Astrocyte (in vitro differentiated cells and primary cell): Measurements from ENCODE around the gene DCTPP1. TPM values are rescaled to one million over a fixed set of nuclear protein-coding genes. Genes with fewer than 3 reads are reported as not detected.

Source experiments
- DNase-seq: peaks from one replicate; pipeline ENCODE4 v3.0.0-alpha.2; 2010; ENCODE audit warnings: low read depth
- FAIRE-seq: peaks from 2 replicates; lab custom pipeline; 2011; peaks lifted over from hg19 to GRCh38; lab: Jason Lieb, UNC
- H2AFZ ChIP-seq: 2 replicates; pipeline ENCODE4 v1.6.0; 2012; ENCODE audit warnings: low read depth, low read length, inconsistent platforms
- H3K27ac ChIP-seq: 2 replicates; pipeline ENCODE4 v1.5.1; 2011; ENCODE audit warnings: low read depth, low read length, inconsistent platforms
- H3K27me3 ChIP-seq: 2 replicates; pipeline ENCODE4 v1.6.0; 2011; ENCODE audit warnings: low read length, inconsistent platforms; ENCODE audit not compliant: insufficient read depth
- H3K36me3 ChIP-seq: 2 replicates; pipeline ENCODE4 v1.5.1; 2011; ENCODE audit warnings: low read length, inconsistent platforms; ENCODE audit not compliant: insufficient read depth
- H3K4me1 ChIP-seq: 2 replicates; pipeline ENCODE4 v1.5.1; 2011; ENCODE audit warnings: low read length, inconsistent platforms; ENCODE audit not compliant: insufficient read depth
- H3K4me2 ChIP-seq: 2 replicates; pipeline ENCODE4 v1.6.0; 2012; ENCODE audit warnings: low read length, inconsistent platforms
- H3K4me3 ChIP-seq: 2 replicates; pipeline ENCODE4 v1.5.1; 2011; ENCODE audit warnings: low read depth, mild to moderate bottlenecking, low read length, inconsistent platforms; ENCODE audit not compliant: insufficient read depth
- H3K79me2 ChIP-seq: 2 replicates; pipeline ENCODE4 v1.6.0; 2012; ENCODE audit warnings: mild to moderate bottlenecking, low read length, inconsistent platforms; ENCODE audit not compliant: insufficient read depth
- H3K9ac ChIP-seq: 2 replicates; pipeline ENCODE4 v1.6.0; 2012; ENCODE audit warnings: mild to moderate bottlenecking, low read length, inconsistent platforms
- H3K9me3 ChIP-seq: 2 replicates; pipeline ENCODE4 v1.5.1; 2012; ENCODE audit warnings: low read depth, mild to moderate bottlenecking, low read length, inconsistent platforms; ENCODE audit not compliant: insufficient read depth
- H4K20me1 ChIP-seq: 2 replicates; pipeline ENCODE4 v1.6.0; 2012; ENCODE audit warnings: low read length, inconsistent platforms; ENCODE audit not compliant: insufficient read depth
- H3K27ac Mint-ChIP-seq: one replicate; pipeline ENCODE4 v1.8.0; 2021; ENCODE audit warnings: mild to moderate bottlenecking, mixed read lengths; ENCODE audit not compliant: unreplicated experiment
- H3K27me3 Mint-ChIP-seq: one replicate; pipeline ENCODE4 v1.8.0; 2021; ENCODE audit warnings: low read depth, mixed read lengths; ENCODE audit not compliant: unreplicated experiment
- H3K36me3 Mint-ChIP-seq: one replicate; pipeline ENCODE4 v1.8.0; 2021; ENCODE audit warnings: low read depth, mixed read lengths; ENCODE audit not compliant: unreplicated experiment
- H3K4me1 Mint-ChIP-seq: one replicate; pipeline ENCODE4 v1.8.0; 2021; ENCODE audit warnings: low read depth, mixed read lengths; ENCODE audit not compliant: unreplicated experiment
- H3K4me3 Mint-ChIP-seq: one replicate; pipeline ENCODE4 v1.8.0; 2021; ENCODE audit warnings: mild to moderate bottlenecking, moderate library complexity, mixed read lengths; ENCODE audit not compliant: unreplicated experiment
- H3K9me3 Mint-ChIP-seq: one replicate; pipeline ENCODE4 v1.8.0; 2021; ENCODE audit warnings: mild to moderate bottlenecking, mixed read lengths; ENCODE audit not compliant: unreplicated experiment
- CTCF ChIP-seq: IDR thresholded peaks from 2 replicates; pipeline ENCODE4 v1.5.1; 2011; ENCODE audit warnings: low read depth, mild to moderate bottlenecking, inconsistent platforms, low read length, moderate library complexity; ENCODE audit not compliant: insufficient read depth
- EZH2 ChIP-seq: IDR thresholded peaks from 2 replicates; pipeline ENCODE4 v1.6.1; 2012; ENCODE audit warnings: mild to moderate bottlenecking, low read length, inconsistent platforms; ENCODE audit not compliant: insufficient read depth
- total RNA-seq: library from RNA; stranded (reverse); gene quantifications from 2 replicates; pipeline ENCODE4 v1.2.1, GENCODE V29; 2021

Gene DCTPP1
- total RNA-seq, 1 donor from 2014 or later = 36.5 TPM

GRCh38 chr16:30434852-30435251, 5.0 kb upstream of the DCTPP1 start:
- Histone ChIP-seq H3K4me1 (peaks cover 3% of the 10 kb centered on the region), H3K27ac (no peak overlapping the region), H3K9ac (no peak overlapping the region), H3K79me2 (no peaks in the 10 kb centered on the region), H3K27me3 (peaks cover 2% of the 10 kb centered on the region), H3K36me3 (no peaks in the 10 kb centered on the region), H4K20me1 (no peaks in the 10 kb centered on the region), H3K4me3 (no peak overlapping the region), H3K9me3 (no peaks in the 10 kb centered on the region), H2AFZ (no peak overlapping the region), H3K4me2 (no peak overlapping the region)
- Mint-ChIP-seq H3K4me1 (no peaks in the 10 kb centered on the region), H3K27ac (no peak overlapping the region), H3K27me3 (peaks cover 17% of the 10 kb centered on the region), H3K36me3 (no peaks in the 10 kb centered on the region), H3K9me3 (no peaks in the 10 kb centered on the region), H3K4me3 (no peak overlapping the region)
- TF ChIP-seq CTCF (no peak), EZH2 (no peak)
- DNase-seq (no peak), FAIRE-seq (no peak)

GRCh38 chr16:30430428-30430970, 669 bp upstream of the DCTPP1 start:
- Histone ChIP-seq H3K27me3 (no peaks in the 10 kb centered on the region), H4K20me1 (peaks cover 5% of the 10 kb centered on the region), H2AFZ (peak overlapping the region; percentile 86), H3K36me3 (peaks cover 9% of the 10 kb centered on the region), H3K27ac (no peak overlapping the region), H3K9ac (peak overlapping the region; percentile 7), H3K4me2 (peak overlapping the region; percentile 96), H3K79me2 (peaks cover 30% of the 10 kb centered on the region), H3K4me3 (peak overlapping the region; percentile 80), H3K9me3 (no peaks in the 10 kb centered on the region), H3K4me1 (peaks cover 14% of the 10 kb centered on the region)
- TF ChIP-seq EZH2 (no peak), CTCF (no peak)
- peaks cover 3% of the 10 kb centered on the region for H3K4me1 Mint-ChIP-seq
- no peak for FAIRE-seq
- no peak overlapping the region for H3K4me3 Mint-ChIP-seq
- no peaks in the 10 kb centered on the region for H3K9me3 Mint-ChIP-seq
- H3K36me3 Mint-ChIP-seq = peaks cover 7% of the 10 kb centered on the region
- H3K27me3 Mint-ChIP-seq = peaks cover 11% of the 10 kb centered on the region
- H3K27ac Mint-ChIP-seq = no peak overlapping the region
- DNase-seq = no peak

- Mint-ChIP-seq H3K27ac (no peak overlapping the region), H3K4me1 (peaks cover 3% of the 10 kb centered on the region), H3K27me3 (peaks cover 6% of the 10 kb centered on the region), H3K36me3 (peaks cover 7% of the 10 kb centered on the region), H3K9me3 (no peaks in the 10 kb centered on the region), H3K4me3 (no peak overlapping the region)
- FAIRE-seq (no peak), DNase-seq (no peak)
- peaks cover 9% of the 10 kb centered on the region for H3K36me3 ChIP-seq
- H3K9me3 ChIP-seq = no peaks in the 10 kb centered on the region
- H3K27ac ChIP-seq = peak overlapping the region; percentile 8
- peak overlapping the region; percentile 80 for H3K4me3 ChIP-seq
- peaks cover 10% of the 10 kb centered on the region for H4K20me1 ChIP-seq
- H3K79me2 ChIP-seq = peaks cover 34% of the 10 kb centered on the region
- peaks cover 14% of the 10 kb centered on the region for H3K4me1 ChIP-seq
- TF ChIP-seq CTCF (no peak), EZH2 (no peak)
- no peaks in the 10 kb centered on the region for H3K27me3 ChIP-seq
- peak overlapping the region; percentile 75 for H3K9ac ChIP-seq
- peak overlapping the region; percentile 86 for H2AFZ ChIP-seq
- H3K4me2 ChIP-seq = peak overlapping the region; percentile 96
Observed at GRCh38 chr16:30429418-30429677, 482 bp downstream of the DCTPP1 start.
